ENCODE measurements around the gene GPC5. TPM values are rescaled to one million over a fixed set of nuclear protein-coding genes. Genes with fewer than 3 reads are reported as not detected.

Gene GPC5
- polyA plus RNA-seq, 3 donors: 0.04 to 1.0 TPM; not detected in 1

GRCh38 chr13:91719033-91719432 is 320.6 kb downstream of the GPC5 start:
- WGBS, 3 donors: 17 to 26% (median 21%) methylated on average over 3 of the region's 3 CpGs

DNA sequence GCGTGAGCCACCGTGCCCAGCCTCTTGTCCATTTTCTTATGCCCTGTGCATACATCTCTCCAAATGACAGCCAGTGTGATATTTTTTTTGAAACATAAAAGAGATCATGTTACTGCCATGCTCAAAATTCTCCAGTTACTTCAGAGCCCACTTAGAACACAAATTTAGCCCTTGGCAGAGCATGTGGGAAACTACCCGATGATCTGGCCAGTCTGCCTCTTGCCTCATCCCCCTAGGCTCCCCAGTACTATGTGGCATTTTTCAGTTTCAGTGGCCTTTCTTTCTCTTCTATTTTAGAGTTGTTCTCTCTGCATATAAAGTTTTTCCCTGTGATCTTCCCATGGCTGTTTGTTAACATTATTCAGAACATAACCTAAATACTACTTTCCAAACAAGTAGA is 323.0 kb downstream of the GPC5 start:
- H3K27ac ChIP-seq (ENCODE audit: low read depth, low read length): no peak overlapping the region
- WGBS, 3 donors: 72 to 86% (median 78%) methylated on average over 3 of the region's 3 CpGs

More at GRCh38 chr13:91719033-91719432, 320.6 kb downstream of the GPC5 start:
- no peak overlapping the region for H3K27ac ChIP-seq (ENCODE audit: low read depth, low read length)

- no peak overlapping the region for H3K27ac ChIP-seq (ENCODE audit: low read depth, low read length)
- 23 to 24% (median 24%) methylated on average over 4 of the region's 4 CpGs for WGBS, 3 donors
Measured at GRCh38 chr13:91722267-91722884, 324.0 kb downstream of the GPC5 start.

GRCh38 chr13:91724591-91724990 is 326.2 kb downstream of the GPC5 start:
- no peak overlapping the region for H3K27ac ChIP-seq (ENCODE audit: low read depth, low read length)
- 78 to 80% (median 79%) methylated on average over 3 of the region's 3 CpGs for whole genome bisulfite sequencing, 3 donors

- H3K27ac ChIP-seq (ENCODE audit: low read depth, low read length): no peak overlapping the region
- WGBS, 3 donors: 41 to 53% (median 43%) methylated on average over 4 of the region's 4 CpGs
Measured at GRCh38 chr13:91725646-91726045, 327.2 kb downstream of the GPC5 start.

DNA sequence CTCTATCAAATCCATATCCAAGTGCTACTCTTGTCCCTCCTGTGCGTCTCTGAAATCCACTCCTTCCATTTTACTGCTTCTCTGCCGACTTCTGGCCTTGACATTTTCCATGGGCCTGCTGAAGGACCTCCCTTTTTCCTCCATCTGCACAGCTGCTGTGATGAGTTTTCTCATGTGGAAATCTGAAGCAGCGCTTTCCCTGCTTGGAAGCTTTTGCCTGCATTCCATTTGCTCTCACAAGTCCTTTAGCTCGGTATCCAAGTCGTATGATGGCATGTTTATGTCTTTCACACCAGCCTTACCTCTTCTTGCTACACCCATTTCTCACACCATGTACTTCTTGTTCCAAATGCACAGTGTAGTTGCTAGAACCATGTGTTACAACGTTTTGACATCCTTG is 328.2 kb downstream of the GPC5 start:
- WGBS, 3 donors: 69 to 76% (median 70%) methylated on average over 6 of the region's 6 CpGs
- H3K27ac ChIP-seq (ENCODE audit: low read depth, low read length): no peak overlapping the region

DNA sequence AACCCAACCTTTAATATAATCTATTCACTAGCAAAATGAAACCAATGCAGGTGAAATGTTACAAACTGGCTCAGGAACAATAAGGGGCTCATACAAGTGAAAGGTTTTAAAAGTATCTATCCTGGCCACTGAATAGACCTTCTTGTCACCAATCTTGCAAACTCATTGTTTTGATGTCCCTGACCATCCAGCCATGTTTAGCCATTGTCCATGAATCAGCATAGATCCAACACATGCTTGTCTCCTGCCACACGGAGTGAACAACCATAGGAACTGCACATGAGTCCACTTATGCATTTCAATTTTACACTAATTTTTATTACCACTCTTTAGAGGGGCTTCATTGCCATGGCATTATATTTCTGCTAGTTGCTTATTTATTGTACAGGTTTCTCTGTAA is 331.4 kb downstream of the GPC5 start:
- H3K27ac ChIP-seq (ENCODE audit: low read depth, low read length): no peak overlapping the region
- WGBS, 3 donors: 80 to 97% (median 81%) methylated on average over 1 of the region's 1 CpG

DNA sequence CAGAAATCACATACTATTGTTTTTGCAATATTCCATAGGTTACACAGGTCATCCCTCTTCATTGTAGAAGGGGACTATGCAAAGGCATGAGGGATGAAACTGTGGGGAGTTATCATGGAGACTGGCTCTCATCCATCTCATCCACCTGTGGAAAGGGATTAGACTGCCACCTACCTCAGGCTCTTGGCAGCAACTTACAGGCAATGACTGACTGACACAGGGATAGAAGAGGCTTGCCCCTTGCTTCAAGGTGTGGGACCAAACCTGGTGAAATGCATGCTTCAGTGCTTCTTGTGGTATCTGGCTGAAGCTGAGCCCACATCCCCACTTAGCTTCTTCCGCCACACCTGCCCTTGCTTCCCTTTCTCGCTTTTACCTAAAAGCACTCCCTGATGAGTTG is 341.3 kb downstream of the GPC5 start:
- no peak overlapping the region for H3K27ac ChIP-seq (ENCODE audit: low read depth, low read length)
- WGBS, 3 donors: 88 to 94% (median 92%) methylated on average over 2 of the region's 2 CpGs

- WGBS, 3 donors: 72 to 80% (median 74%) methylated on average over 2 of the region's 2 CpGs
- no peak overlapping the region for H3K27ac ChIP-seq (ENCODE audit: low read depth, low read length)
Measured at GRCh38 chr13:91740756-91741155, 342.3 kb downstream of the GPC5 start.

GRCh38 chr13:91741925-91742324 is 343.5 kb downstream of the GPC5 start:
- 62 to 70% (median 69%) methylated on average over 2 of the region's 2 CpGs for WGBS, 3 donors
- H3K27ac ChIP-seq (ENCODE audit: low read depth, low read length): no peak overlapping the region

- H3K27ac ChIP-seq (ENCODE audit: low read depth, low read length): no peak overlapping the region
Measured at GRCh38 chr13:91744284-91744683, 345.9 kb downstream of the GPC5 start.

GRCh38 chr13:91745967-91746366 is 347.5 kb downstream of the GPC5 start:
- H3K27ac ChIP-seq (ENCODE audit: low read depth, low read length): no peak overlapping the region
- 20 to 30% (median 27%) methylated on average over 3 of the region's 3 CpGs for WGBS, 3 donors

DNA sequence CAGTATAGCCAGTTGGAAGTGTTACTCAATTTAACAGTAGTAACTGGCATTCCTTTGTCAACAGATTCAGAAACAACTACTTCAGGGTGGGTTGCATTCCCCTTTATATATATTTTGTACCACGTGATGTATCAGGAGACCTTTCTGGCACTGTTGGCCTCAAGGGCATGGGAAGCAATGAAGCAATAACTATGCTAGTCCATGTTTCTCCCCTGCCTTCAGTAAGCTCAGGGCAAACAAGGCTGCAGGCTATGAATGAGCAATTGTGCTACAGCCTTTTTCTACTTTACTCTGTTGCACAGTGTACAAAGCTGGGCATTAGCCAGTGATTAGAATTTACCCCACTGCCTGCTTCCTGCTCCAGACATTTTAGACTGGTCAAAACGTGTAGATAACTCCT is 348.8 kb downstream of the GPC5 start:
- WGBS, 3 donors: 41 to 51% (median 49%) methylated on average over 2 of the region's 2 CpGs
- H3K27ac ChIP-seq (ENCODE audit: low read depth, low read length): no peak overlapping the region

DNA sequence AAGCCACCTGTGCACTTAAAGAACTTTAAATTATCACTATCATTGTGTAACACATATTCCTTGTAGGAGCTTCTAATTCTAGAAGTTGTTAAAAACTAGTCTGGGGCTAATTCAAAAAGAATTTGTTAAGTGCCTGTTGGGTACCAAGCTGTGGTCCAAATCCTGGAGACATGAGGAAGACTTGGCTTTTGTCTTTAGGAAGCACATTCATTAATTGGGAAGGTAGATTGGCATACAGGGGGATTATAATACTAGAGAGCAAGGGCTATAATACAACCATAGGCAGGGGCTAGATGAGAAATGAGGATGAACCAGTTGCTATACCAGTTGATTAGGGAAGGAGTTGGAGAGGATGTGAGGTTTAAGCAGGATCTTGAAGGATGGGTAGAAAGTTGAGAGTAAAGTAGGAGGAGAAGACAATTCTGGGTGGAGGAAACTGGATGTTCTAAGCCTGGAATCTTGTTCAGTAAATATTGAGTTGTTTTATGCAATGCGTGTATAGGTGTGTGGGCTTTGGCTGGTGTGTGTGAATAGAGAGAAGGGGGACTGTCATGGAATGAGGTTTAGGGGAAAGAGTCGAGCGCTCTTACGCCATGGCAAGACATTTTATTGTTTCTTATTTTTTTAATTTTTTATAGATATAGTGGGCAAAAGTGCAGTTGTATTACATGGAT is 350.1 kb downstream of the GPC5 start:
- 96 to 100% (median 100%) methylated on average over 4 of the region's 4 CpGs for WGBS, 3 donors

DNA sequence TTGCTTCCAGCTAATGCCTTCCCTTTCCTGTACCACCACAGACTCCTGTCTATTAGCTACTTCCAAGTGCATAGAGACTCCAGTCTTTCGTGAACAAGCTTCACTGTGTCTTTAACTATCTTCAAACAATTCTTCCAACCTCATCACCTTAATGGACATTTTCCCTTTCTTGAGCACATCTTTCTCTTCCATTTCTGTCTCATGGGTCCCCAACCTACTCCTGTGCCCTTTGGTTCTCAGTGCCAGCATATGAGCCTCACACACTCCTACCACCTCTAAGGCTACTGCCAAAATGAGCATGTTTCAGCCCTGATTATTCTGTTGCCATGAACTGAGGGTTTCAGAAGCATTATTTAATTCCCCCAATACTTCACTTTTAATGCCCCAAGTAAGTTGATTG is 360.3 kb downstream of the GPC5 start:
- 88 to 92% (median 91%) methylated on average over 1 of the region's 1 CpG for WGBS, 3 donors
- no peak overlapping the region for H3K27ac ChIP-seq (ENCODE audit: low read depth, low read length)

More for the DNA sequence above, 350.1 kb downstream of the GPC5 start:
- no peak overlapping the region for H3K27ac ChIP-seq (ENCODE audit: low read depth, low read length)

GRCh38 chr13:91762957-91763356 is 364.5 kb downstream of the GPC5 start:
- WGBS, 3 donors: 71 to 86% (median 85%) methylated on average over 4 of the region's 4 CpGs
- no peak overlapping the region for H3K27ac ChIP-seq (ENCODE audit: low read depth, low read length)

DNA sequence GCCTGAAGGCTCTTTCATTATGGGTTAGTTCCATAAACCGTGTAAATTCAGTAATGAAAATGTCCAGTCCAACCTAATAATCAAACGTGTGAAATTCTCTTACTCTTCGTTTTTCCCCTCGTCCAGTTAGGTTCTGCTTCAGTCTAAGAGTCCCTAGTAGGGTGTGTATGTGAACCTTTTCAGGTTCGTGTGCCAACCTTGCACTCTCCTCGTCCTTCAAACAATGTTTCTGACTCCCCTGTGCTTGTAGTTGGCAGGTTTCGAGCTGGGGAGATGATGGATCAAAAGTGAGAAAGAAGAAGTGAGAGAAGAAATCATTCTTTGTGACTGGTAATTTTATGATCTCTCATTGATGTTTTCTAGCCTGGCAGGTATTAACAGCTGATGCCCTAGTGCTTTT is 366.1 kb downstream of the GPC5 start:
- WGBS, 3 donors: 66 to 77% (median 68%) methylated on average over 7 of the region's 7 CpGs
- no peak overlapping the region for H3K27ac ChIP-seq (ENCODE audit: low read depth, low read length)

DNA sequence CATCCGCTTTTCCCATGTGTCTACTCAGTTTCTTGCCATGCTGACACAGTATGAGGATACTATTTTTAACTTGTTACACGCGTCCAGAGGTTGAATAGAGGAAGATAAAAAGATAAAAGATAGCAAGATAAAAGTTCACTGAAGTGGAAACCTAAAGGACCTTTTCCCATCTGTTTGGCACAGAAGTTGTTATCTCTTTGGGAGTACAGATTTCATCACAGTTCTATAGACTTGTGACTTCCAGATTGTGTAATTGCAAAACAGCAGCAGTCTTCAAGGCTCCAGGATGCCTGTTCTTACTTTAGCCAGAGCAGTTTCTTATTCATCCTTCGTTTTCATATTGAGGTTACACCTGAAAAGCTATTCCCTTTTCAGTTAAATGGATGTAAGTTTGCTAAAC is 369.2 kb downstream of the GPC5 start:
- WGBS, 3 donors: 31 to 49% (median 38%) methylated on average over 4 of the region's 4 CpGs
- H3K27ac ChIP-seq (ENCODE audit: low read depth, low read length): no peak overlapping the region

- WGBS, 3 donors: 76 to 85% (median 80%) methylated on average over 2 of the region's 2 CpGs
- no peak overlapping the region for H3K27ac ChIP-seq (ENCODE audit: low read depth, low read length)
Measured at GRCh38 chr13:91768746-91769145, 370.3 kb downstream of the GPC5 start.

DNA sequence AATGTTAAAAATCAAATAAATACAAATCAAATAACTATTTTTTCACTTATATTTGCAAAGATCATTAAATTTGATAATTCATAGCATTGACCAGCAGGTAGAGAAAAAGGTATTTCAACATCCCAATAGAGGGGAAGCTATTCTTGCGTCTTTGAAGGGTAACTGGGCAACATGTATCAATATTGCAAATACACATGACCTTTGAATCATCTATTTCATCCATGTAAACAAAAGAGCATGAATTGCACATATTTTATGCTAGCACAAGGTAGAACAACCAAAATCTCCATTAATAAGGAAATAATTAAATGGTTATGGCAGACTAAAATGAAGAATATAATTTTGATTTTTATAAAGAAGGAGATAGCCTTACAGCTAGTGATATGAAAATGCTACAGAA is 372.8 kb downstream of the GPC5 start:
- no peak overlapping the region for H3K27ac ChIP-seq (ENCODE audit: low read depth, low read length)
- 0 to 90% (median 41%) methylated on average over 1 of the region's 1 CpG for WGBS, 3 donors
